ENCODE data around the gene RELT. TPM values are rescaled to one million over a fixed set of nuclear protein-coding genes. Genes with fewer than 3 reads are reported as not detected.
A peak's percentile ranks its signal among the peaks of the same experiment; 100 is the strongest.

RELT gene
- total and polyA plus RNA-seq, 9 of the 15 experiments (the other 6 are each of a cell fraction or from before 2014, with no cell fraction given): 1.1 to 20.2 (median 7.4) TPM

DNA sequence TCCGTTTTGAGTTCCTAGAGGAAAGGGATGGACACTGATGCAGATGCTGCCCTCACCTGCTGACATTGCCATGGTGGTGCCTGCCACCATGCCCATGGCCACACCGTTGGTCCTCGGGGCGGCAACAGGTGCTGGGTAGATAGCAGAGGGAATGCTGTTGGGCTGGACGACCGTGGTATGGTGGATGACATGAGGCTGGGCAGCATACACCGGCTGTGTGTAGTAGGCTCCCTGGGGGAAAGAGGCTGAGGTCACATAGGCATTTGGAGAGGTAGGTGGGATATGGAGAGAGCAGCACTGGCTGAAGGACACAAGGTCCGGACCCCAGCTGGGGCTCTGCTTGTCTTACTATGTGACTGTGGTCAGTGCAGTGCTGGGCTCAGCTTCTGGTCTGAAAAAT, 33.2 kb downstream of the RELT start:
- in situ Hi-C loops (cut with MboI) (no loop called here), intact Hi-C loops (cut with micrococcal nuclease) (no loop called here)
- Histone ChIP-seq H3K9me3 (replicated peaks; ENCODE audit: control insufficient read depth, insufficient read depth, low read depth, low read length) (no peaks in the 10 kb centered on the region), H3K4me3 (no peak overlapping the region), H3K9me1 (ENCODE audit: control insufficient read depth, insufficient read depth, low read length) (no peaks in the 10 kb centered on the region), H3K4me2 (ENCODE audit: insufficient read depth, low read length) (no peak overlapping the region), H3K79me2 (ENCODE audit: control insufficient read depth, insufficient read depth, low read length) (no peaks in the 10 kb centered on the region), H2AFZ (ENCODE audit: low read depth, low read length) (no peak overlapping the region), H3K36me3 (ENCODE audit: control insufficient read depth, insufficient read depth, low read length) (no peaks in the 10 kb centered on the region), H4K20me1 (replicated peaks; ENCODE audit: control insufficient read depth, insufficient read depth, low read length) (no peaks in the 10 kb centered on the region; the same call in 1 of the 2 replicates), H3K27ac (ENCODE audit: extremely low read depth, low read depth, low read length) (no peak overlapping the region), H3K27me3 (ENCODE audit: control insufficient read depth in 2 of 2, insufficient read depth in 2 of 2, low read length in 2 of 2) (no peaks in the 10 kb centered on the region), H3K4me1 (replicated peaks in 1 of 2; ENCODE audit: control insufficient read depth in 2 of 2, insufficient read depth in 2 of 2, low read length in 2 of 2) (no peaks in the 10 kb centered on the region), H3K9ac (ENCODE audit: insufficient read depth in 1 of 2, low read depth in 2 of 2, low read length in 2 of 2) (peak overlapping the region in 1 of 2 experiments; percentile 66; a peak in 1 of 4 replicates)
- TF ChIP-seq DDX20 (tag; IDR thresholded peaks at IDR 0.05; ENCODE audit: low read depth): no peak
- no peak for TF ChIP-seq NFXL1 (CRISPR knock-in tag; IDR thresholded peaks at IDR 0.05)
- TF ChIP-seq NCOR1 (IDR thresholded peaks at IDR 0.05): no peak
- TF ChIP-seq, protein P1, sequence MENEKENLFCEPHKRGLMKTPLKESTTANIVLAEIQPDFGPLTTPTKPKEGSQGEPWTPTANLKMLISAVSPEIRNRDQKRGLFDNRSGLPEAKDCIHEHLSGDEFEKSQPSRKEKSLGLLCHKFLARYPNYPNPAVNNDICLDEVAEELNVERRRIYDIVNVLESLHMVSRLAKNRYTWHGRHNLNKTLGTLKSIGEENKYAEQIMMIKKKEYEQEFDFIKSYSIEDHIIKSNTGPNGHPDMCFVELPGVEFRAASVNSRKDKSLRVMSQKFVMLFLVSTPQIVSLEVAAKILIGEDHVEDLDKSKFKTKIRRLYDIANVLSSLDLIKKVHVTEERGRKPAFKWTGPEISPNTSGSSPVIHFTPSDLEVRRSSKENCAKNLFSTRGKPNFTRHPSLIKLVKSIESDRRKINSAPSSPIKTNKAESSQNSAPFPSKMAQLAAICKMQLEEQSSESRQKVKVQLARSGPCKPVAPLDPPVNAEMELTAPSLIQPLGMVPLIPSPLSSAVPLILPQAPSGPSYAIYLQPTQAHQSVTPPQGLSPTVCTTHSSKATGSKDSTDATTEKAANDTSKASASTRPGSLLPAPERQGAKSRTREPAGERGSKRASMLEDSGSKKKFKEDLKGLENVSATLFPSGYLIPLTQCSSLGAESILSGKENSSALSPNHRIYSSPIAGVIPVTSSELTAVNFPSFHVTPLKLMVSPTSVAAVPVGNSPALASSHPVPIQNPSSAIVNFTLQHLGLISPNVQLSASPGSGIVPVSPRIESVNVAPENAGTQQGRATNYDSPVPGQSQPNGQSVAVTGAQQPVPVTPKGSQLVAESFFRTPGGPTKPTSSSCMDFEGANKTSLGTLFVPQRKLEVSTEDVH (IDR thresholded peaks at IDR 0.05; ENCODE audit: low read depth, partially characterized antibody): no peak
- TF ChIP-seq ZKSCAN1 (IDR thresholded peaks at IDR 0.05; ENCODE audit: low read depth, low read length): no peak
- no peak for TF ChIP-seq RBM22 (IDR thresholded peaks at IDR 0.05; ENCODE audit: low read depth, low read length, poor library complexity, severe bottlenecking)
- TF ChIP-seq TBP (optimal IDR thresholded peaks at IDR 0.05; ENCODE audit: low read depth, low read length): no peak
- TF ChIP-seq NR2C2 (CRISPR knock-in tag; IDR thresholded peaks at IDR 0.05): no peak
- no peak for TF ChIP-seq NR2C2 (tag; IDR thresholded peaks at IDR 0.05)
- TF ChIP-seq EZH2 (IDR thresholded peaks at IDR 0.05; ENCODE audit: borderline replicate concordance, low read depth, low read length): no peak
- TF ChIP-seq ZNF583 (CRISPR knock-in tag; IDR thresholded peaks at IDR 0.05): no peak
- TF ChIP-seq, protein P2, sequence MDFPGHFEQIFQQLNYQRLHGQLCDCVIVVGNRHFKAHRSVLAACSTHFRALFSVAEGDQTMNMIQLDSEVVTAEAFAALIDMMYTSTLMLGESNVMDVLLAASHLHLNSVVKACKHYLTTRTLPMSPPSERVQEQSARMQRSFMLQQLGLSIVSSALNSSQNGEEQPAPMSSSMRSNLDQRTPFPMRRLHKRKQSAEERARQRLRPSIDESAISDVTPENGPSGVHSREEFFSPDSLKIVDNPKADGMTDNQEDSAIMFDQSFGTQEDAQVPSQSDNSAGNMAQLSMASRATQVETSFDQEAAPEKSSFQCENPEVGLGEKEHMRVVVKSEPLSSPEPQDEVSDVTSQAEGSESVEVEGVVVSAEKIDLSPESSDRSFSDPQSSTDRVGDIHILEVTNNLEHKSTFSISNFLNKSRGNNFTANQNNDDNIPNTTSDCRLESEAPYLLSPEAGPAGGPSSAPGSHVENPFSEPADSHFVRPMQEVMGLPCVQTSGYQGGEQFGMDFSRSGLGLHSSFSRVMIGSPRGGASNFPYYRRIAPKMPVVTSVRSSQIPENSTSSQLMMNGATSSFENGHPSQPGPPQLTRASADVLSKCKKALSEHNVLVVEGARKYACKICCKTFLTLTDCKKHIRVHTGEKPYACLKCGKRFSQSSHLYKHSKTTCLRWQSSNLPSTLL (IDR thresholded peaks at IDR 0.05): no peak
- TF ChIP-seq, protein P3, sequence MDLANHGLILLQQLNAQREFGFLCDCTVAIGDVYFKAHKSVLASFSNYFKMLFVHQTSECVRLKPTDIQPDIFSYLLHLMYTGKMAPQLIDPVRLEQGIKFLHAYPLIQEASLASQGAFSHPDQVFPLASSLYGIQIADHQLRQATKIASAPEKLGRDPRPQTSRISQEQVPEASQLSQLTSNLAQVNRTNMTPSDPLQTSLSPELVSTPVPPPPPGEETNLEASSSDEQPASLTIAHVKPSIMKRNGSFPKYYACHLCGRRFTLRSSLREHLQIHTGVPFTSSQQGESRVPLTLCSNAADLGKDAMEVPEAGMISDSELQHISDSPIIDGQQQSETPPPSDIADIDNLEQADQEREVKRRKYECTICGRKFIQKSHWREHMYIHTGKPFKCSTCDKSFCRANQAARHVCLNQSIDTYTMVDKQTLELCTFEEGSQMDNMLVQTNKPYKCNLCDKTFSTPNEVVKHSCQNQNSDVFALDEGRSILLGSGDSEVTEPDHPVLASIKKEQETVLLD (IDR thresholded peaks at IDR 0.05): no peak
- TF ChIP-seq, protein P4, sequence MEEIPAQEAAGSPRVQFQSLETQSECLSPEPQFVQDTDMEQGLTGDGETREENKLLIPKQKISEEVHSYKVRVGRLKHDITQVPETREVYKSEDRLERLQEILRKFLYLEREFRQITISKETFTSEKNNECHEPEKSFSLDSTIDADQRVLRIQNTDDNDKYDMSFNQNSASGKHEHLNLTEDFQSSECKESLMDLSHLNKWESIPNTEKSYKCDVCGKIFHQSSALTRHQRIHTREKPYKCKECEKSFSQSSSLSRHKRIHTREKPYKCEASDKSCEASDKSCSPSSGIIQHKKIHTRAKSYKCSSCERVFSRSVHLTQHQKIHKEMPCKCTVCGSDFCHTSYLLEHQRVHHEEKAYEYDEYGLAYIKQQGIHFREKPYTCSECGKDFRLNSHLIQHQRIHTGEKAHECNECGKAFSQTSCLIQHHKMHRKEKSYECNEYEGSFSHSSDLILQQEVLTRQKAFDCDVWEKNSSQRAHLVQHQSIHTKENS (CRISPR knock-in tag; IDR thresholded peaks at IDR 0.05): no peak
- TF ChIP-seq HEY1 (CRISPR knock-in tag; IDR thresholded peaks at IDR 0.05; ENCODE audit: borderline replicate concordance): no peak
- no peak for TF ChIP-seq CHD1 (IDR thresholded peaks at IDR 0.05; ENCODE audit: low read length)
- no peak for ATAC-seq
- DNase-seq (ENCODE audit: extremely low read depth in 1 of 4, low spot score in 3 of 4): no peak
- FAIRE-seq: no peak
- CTCF ChIA-PET (ENCODE audit: low intra/inter-chr PET ratio): interaction anchor here (0.6 kb wide), 1 partner anchor 522 kb away, joined by 4 read pairs; no protein-coding TSS in a partner anchor
- no TSS peak for BruUV-seq (replicated peaks)
- 47% methylated on average over 8 of the region's 8 CpGs for WGBS (ENCODE audit: insufficient coverage, low coverage, missing lambda C conversion rate)
- POLR2A ChIA-PET: interaction anchor here (1.0 kb wide), 1 partner anchor 9 kb away, joined by 4 read pairs; no protein-coding TSS in a partner anchor

Data from K562 (cell line).